NCI-H1048 (cell line): Measurements from ENCODE around the gene UGGT1.

Source experiments
- DNase-seq: peaks from one replicate; lab custom pipeline; 2025; lab: John Stamatoyannopoulos, UW

Gene UGGT1, protein sequence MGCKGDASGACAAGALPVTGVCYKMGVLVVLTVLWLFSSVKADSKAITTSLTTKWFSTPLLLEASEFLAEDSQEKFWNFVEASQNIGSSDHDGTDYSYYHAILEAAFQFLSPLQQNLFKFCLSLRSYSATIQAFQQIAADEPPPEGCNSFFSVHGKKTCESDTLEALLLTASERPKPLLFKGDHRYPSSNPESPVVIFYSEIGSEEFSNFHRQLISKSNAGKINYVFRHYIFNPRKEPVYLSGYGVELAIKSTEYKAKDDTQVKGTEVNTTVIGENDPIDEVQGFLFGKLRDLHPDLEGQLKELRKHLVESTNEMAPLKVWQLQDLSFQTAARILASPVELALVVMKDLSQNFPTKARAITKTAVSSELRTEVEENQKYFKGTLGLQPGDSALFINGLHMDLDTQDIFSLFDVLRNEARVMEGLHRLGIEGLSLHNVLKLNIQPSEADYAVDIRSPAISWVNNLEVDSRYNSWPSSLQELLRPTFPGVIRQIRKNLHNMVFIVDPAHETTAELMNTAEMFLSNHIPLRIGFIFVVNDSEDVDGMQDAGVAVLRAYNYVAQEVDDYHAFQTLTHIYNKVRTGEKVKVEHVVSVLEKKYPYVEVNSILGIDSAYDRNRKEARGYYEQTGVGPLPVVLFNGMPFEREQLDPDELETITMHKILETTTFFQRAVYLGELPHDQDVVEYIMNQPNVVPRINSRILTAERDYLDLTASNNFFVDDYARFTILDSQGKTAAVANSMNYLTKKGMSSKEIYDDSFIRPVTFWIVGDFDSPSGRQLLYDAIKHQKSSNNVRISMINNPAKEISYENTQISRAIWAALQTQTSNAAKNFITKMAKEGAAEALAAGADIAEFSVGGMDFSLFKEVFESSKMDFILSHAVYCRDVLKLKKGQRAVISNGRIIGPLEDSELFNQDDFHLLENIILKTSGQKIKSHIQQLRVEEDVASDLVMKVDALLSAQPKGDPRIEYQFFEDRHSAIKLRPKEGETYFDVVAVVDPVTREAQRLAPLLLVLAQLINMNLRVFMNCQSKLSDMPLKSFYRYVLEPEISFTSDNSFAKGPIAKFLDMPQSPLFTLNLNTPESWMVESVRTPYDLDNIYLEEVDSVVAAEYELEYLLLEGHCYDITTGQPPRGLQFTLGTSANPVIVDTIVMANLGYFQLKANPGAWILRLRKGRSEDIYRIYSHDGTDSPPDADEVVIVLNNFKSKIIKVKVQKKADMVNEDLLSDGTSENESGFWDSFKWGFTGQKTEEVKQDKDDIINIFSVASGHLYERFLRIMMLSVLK (N-terminal part only)

DNA sequence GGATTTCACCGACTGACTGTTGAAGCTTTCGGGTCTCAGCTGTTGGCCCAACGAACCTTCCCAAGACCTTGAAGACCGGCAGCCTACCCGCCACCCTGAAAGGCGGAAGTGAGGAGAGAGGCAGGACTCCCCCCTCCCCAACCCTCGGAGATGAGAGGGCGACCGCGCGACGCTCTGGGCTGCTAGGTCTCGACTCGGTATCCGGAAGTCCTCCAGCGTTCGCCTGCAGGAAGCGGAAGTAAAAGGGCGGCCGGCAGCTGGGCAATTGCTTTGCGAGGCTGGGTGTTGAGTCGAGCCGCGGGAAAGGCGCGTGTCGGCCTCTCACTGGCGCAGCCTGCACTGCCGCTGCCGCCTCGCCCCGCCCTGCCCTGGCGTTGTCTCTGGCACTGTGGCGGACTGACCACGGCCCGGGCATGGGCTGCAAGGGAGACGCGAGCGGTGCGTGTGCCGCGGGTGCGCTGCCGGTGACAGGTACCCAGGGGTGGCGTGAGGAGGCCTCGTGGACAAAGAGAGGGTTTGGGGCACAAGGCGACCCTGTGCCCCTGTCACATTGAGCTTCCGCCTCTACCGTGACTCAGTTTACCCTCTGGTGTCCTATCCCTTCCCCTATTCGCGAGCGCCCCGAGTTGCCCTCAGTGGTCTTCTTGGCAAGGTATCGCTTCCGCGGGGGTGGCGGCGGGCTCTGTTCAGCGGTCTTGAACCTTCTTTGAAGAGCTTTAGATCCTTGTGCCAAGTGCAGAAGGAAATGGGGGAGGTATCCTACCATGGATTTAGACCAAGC, at the start of gene UGGT1:
Gene UGGT1, plus strand, starts transcription at position 256 of the 781 bp plus-strand sequence. Its CDS starts 158 bp downstream, at position 414.
- DNase-seq, result peak; percentile 93

DNA sequence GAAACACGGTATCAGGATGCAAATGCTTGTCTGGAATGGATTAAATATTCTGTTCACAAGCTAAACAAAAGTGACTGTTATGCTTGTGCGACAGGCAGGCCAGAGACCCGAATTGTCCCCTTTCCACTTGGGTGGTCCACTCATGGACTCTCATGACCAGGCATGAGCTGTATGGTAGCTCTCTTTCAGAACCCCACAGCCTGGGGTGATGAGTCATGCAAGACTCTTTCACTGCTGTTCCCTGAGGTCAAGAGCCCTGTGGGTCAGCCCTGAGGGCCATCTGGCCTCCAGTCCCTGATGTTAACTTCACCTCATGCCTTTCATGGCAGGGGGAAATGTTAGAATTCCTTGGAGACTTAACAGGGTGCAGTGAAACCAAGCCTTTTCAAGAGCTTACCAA, 49.4 kb upstream of the UGGT1 start:
- DNase-seq, result no peak

DNA sequence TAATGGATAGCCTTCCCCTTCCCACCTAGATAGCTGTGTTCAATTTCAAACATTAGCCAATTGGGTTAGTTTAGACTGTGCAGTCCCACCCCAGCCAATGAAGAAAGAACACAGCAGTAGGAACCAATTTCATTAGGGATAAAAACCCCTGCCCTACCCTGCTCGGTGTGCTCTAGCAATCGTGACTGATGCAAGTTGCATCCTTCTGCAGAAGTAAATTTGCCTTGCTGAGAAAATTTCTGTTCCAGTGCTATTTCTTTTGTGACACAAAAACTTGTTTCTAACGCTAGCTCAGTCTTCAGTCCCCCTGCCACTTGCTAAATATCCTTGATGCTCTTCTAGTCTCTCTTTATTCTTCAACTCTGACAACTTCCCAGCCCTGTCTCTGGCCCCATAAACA, 48.0 kb upstream of the UGGT1 start:
- no peak for DNase-seq

DNA sequence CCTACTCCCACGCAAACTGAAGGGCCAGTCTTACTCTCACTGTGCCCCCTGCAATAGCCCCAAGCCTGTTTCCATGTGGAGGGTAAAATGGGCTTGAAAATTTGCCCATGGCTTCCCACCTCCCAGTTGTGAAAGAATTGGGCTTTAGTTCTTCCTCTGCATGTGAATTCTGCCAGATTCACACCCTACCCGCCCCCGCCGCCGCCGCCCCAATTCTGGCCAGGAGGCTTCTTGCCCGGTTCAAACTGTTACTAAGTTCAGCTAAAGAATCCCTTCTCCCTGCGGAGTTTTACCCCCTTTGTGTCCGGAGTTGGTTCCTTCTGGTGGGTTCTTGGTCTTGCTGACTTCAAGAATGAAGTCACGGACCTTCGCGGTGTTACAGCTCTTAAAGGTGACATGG, 37.7 kb upstream of the UGGT1 start:
- DNase-seq, result no peak

DNA sequence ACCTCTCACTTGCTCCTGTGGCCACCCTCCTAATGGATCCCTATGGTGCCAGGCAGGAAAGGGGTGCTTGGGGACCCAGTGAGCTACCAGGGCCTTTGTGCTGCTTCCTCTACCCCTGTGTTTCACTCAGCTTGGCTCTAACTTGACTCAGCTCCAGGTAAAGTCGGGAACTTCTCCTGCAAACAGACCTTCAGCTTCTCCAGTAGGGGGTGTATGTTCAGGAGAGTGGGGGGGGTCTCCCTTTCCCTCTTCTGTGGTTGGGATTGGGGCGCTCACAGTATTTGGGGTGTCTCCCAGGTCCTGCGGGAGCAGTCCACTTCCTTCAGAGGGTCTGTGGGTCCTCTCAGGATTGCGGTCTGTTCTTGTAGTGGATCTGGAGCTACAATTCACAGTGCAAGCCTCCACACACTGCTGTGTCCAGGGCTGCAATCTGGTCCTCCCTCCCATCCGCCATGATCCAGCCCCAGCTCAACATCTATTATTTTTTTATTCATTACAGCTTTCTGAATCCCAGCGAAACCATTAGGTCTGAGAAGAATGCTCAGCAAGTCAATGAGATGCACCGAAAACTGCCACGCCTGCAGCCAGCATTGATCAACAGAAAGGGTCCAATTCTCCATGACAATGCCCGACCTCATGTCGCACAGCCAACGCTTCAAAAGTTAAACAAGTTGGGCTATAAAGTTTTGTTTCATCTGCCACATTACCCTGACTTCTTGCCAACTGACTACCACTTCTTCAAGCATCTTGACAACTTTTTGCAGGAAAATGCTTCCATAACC, 36.7 kb upstream of the UGGT1 start:
- DNase-seq, result no peak

DNA sequence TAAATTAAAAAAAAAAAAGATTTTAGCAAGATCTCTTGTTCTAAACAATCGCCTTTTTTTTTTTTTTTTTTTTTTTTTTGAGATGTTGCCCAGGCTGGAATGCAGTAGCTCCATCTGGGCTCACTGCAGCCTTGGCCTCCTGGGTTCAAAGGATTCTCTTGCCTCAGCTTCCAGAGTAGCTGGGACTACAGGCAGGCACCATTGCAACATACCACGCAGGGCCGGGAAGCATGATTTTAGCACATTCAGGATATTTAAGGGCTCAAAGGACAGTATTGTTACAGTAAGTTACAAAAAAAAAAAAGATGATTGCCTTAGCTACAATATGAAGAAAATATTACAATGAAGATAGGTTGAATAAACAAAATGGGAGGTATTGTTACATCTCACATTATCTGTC, 33.7 kb upstream of the UGGT1 start:
- DNase-seq, result no peak

DNA sequence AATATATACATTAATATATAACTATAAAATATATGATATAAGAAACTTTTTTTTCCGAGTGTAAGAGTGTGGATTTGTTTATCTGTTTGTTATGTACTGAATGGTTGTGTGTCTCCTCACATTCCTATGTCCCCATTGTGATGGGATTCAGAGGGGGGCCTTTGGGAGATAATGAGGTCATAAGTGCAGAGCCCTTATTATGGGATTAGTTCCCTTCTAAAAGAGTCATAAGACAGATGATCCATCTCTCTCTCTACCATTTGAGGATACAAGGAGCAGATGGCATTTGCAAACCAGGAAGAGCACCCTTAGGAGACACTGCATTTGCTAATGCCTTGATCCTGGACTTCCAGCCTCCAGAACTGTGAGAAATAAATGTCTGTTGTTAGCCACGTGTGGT, 32.9 kb upstream of the UGGT1 start:
- no peak for DNase-seq

DNA sequence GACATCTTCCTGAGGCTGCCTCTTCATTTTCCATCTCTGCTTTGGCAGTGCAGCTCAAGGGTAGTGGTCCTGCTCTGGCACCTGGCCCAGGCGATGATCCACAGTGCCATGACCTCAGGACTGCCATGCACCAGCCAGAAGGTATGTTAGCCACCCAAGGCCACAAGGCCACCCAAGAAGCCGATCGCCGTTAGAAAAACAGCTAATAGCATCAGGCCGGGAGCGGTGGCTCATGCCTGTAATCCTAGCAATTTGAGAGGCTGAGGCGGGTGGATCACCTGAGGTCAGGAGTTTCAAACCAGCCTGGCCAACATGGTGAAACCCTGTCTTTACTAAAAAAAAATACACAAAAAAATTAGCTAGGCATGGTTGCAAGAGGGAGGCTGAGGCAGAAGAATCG, 28.4 kb upstream of the UGGT1 start:
- no peak for DNase-seq

DNA sequence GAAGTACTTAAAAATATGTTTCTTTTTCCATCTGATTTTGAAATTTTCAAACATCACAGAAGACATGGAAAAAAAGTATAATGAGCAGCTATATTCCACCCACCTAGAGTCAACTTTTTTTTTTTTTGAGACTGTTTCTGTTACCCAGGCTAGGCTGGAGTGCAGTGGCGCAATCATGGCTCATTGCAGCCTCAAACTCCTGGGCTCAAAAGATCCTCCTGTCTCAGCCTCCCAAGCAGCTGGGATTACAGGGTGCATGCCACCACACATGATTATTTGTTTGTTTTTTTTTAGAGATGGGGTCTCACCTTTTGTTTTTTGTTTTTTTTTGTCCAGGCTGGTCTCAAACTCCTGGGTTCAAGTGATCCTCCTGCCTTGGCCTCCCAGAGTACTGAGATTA, 26.6 kb upstream of the UGGT1 start:
- DNase-seq, result no peak

DNA sequence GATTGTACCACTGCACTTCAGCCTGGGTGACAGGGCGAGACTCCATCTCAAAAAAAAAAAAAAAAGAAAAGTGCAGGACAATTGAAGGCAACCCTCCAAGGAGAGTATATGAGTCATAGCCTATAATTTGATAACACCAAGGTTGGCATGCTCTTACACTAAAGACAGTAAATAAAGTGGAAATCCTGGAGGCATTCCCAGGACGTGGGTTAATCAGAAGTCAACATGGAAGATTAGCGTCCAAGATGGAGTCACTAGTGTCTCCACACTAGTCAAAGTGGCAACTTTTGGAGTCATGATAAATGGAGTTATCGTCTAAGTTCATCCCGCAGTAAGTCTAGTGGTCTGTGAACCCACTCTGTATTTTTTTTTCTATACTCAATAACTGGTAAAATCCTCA, 21.2 kb upstream of the UGGT1 start:
- DNase-seq, result no peak

DNA sequence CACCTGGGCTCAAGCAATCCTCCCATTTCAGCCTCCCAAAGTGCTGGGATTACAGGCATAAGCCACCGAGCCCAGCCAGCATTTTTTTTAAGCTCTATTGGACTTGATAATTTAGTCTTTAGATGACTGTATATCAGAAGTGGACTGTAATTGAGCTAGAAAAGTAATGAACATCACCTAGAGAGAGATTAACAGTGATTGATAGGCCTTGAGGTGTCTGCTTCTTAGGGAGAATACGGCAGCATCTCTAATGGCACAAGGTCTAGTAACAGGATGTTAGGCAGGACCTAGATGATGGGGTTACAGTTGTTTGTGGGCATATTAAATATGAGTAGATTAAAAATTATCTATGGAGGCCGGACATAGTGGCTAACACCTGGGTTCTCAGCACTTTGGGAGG, 17.7 kb upstream of the UGGT1 start:
- DNase-seq, result no peak

DNA sequence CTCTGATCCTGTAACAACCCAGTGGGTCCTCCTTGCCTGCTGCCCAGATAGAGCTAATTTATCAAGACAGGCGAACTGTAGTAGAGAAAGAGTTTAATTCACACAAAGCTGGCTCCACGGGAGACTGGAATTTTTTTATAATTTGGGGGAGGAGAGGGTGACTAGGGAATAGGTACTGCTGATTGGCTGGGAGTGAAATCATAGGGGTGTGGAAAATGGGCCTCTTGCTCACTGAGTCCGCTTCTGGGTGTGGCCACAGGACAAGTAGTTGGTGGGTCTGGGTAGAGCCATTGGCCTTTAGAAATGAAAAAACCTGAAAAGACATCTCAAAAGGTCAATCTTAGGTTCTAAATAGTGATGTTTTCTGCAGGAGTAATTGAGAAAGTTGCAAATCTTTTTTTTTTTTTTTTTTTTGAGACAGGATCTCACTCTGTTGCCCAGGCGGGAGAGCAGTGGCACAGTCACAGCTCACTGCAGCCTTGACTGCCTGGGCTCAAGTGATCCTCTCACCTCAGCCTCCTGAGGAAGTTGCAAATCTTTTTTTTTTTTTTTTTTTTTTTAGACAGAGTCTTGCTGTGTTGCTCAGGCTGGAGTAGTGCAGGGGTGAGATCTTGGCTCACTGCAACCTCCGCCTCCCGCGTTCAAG, 14.4 kb upstream of the UGGT1 start:
- DNase-seq, result no peak

DNA sequence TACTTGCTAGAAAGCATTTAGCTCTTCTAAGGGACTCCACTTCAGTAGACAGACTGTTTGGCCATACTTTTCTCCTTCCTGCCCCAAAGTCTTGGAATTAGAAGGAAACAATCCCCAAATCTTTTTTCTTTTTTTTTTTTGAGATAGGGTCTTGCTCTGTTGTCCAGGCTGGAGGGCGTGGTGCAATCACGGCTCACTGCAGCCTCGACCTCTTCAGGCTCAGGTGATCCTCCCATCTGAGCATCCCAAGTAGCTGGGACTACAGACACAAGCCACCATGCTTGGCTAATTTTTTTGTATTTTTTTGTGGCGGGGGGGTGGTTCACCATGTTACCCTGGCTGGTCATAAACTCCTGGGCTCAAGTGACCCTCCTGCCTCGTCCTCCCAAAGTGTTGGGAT, 6.2 kb upstream of the UGGT1 start:
- no peak for DNase-seq

DNA sequence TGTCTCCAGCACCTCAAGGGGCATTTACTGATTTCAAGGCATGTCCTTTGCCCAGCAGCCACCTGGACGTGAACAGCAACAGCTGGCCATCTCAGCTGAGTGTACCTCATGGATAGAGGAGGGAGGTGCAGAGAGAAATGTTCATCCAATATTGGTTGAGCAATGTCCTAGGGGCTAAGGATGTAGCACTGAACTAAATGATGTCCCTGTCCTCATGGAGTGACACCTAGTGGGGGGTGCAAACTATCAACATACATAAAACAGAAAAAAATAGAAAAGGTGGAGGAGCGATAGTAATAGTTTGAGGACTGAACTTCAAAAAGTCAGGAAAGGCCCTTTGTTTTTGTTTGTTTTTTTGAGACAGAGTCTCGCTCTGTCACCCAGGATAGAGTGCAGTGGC, 4.8 kb upstream of the UGGT1 start:
- DNase-seq, result no peak

DNA sequence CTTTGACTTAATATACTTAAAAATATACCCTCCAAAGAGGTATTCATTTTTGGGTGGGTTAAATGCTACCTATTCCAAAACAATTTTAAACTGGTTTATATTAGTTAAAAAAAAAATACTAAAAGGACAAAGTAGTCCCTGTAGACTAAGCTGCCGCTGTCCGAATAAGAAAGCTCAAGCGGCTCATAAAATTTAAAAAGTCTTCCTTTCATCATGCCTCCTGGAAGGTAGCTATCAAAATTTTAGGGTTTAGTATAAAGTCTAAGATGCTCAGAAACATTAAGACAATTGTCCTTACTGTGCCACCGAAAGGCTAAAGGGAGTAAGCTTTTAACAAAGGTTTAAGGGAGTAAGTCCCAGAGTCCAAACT, 440 bp upstream of the UGGT1 start:
- DNase-seq, result no peak

DNA sequence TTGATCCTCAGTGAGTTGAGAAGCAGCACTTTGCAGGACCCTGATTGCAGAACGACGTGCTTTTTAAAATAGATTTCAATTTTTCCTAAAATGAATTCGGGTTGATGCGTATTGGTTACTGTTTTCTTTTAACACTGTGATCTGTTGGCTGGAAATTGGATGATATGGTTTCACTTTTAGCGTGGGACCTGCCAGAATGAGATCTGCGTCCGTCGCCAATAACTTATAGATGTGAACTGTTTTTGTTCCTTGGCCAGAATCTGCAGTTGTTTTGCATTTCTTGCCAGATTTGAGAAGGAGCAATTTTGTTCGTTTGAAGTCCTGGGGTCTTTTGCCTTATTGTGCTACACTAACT, 703 bp downstream of the UGGT1 start:
- DNase-seq, result no peak

DNA sequence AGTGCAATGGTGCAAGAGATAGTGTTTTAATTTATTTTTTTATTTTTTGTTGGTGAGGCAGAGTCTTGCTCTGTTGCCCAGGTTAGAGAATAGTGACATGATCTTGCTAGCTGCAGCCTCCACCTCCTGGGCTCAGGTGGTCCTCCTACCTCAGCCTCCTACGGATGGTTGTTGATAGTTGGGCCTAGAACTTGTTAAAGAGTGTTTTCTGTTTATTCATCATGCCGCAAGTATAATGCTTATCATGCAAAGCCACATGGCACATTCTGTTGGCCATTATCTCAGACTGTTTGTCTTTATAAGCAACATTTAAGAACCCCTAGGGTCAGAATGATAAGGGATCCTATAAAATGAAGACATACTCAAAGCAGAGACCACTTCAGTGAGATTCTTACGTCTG, 1.7 kb downstream of the UGGT1 start:
- DNase-seq, result no peak

DNA sequence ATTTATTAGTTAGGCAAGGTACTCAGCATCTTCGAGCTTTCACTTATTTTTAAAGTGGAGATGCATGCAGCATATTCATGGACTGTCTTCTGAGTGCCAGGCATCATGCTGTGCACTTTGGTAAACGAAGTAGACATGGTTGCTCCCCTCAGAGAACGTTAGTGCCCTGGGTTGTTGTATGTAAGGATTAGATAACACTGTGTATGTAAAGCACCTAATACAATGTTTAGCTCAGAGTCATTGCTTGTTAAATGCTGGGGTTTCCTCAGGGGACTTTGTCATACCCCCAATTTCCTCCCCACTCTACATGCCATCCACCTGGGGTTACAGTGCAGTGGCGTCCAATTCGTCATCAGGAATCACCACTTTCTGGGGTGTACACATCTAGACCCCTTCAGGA, 2.8 kb downstream of the UGGT1 start:
- no peak for DNase-seq

DNA sequence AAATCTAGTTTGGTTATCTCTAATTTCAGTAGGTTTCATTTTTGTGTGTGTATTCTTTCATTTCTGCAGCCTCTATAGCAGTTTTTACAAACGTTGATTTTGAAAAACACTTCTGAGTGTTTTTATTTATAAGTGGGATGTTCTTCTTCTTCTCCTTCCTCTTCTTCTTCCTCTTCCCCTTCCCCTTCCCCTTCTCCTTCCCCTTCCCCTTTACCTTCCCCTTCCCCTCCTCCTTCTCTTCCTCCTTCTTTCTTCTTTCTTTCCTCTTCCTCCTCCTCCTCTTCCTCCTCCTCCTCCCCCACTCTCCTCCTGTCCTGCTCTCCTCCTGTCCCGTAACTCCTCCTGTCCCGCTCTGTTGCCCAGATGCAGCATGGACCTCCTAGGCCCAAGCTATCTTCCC, 4.2 kb downstream of the UGGT1 start:
- DNase-seq, result no peak

DNA sequence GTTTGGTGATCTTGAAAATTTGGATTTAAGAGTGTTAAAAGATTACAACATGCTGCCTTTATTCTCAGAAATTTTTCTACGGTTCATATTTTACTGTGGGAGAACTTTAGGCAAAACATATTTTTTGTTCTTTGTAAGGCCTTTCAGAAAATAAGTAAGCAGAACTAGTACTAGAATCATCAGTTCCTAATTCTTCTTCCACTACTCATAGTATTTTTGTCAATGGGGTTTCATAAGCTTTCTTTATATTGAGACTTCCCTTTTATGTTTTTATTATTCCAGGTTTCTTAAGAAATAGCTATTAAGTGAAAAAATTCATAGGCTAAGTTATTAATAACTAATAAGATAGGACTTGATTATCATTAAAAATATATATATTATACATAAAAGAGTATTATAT, 12.4 kb downstream of the UGGT1 start:
- DNase-seq, result no peak

DNA sequence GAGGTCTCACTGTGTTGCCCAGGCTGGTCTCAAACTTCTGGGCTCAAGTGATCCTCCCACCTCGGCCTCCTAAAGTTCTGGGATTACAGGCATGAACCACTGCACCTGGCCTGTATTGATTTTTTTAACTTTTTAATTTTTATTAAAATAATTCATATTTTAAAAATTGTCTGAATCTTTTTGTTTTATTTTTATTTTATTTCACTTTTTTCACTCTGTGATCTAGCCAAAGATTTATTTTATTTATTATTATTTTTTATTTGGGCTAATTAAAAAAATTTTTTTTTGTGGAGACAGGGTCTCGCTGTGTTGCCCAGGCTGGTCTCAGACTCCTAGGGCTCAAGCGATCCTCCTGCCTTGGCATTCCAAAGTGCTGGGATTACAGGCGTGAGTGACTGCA, 14.1 kb downstream of the UGGT1 start:
- DNase-seq, result no peak
